Epithelial cell of esophagus (primary cell): Measurements from ENCODE around the gene TNNI2.
"Not testable (repeated sequence)": the region's sequence is repeated elsewhere in the genome, so short reads cannot be mapped to it uniquely, and the experiment has no call there.

Experiments
- DNase-seq: peaks from one replicate; pipeline ENCODE4 v3.0.0; 2010; ENCODE audit warnings: low read depth
- H3K4me3 ChIP-seq: 2 replicates; pipeline ENCODE4 v1.5.1; 2011; ENCODE audit warnings: mild to moderate bottlenecking, low read length, control low read depth
- CTCF ChIP-seq: IDR thresholded peaks from 2 replicates; pipeline ENCODE4 v1.5.1; 2011; ENCODE audit warnings: low read depth, mild to moderate bottlenecking, low read length, control low read depth, inconsistent platforms; ENCODE audit not compliant: insufficient read depth; ENCODE audit errors: missing control alignments

TNNI2 gene

DNA sequence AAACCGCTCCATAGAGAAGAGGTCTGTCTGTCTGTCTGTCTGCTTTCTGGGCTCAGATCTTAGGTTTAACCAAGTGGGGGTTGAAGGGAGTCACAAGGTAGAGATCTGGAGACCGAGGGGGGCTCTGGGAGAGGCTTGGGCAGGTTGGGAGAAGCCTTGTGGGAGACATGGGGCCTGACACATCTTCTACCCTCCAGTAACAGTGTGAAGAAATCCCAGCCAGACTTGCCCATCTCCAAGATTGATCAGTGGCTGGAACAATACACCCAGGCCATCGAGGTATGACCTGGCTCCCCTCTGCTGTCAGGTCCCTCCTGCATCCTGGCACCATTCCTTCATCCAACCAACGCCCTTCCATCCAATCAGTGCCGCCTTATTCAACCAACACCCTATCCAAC lies 45.5 kb downstream of the TNNI2 start:
- no peak overlapping the region for H3K4me3 ChIP-seq
- DNase-seq: no peak
- no peak for TF ChIP-seq CTCF

- not testable (repeated sequence) for DNase-seq, H3K4me3 ChIP-seq
These were observed 47.8 kb downstream of the TNNI2 start for GRCh38 chr11:1886551-1886950.

- TF ChIP-seq CTCF: no peak
- no peak for DNase-seq
- no peak overlapping the region for H3K4me3 ChIP-seq
These were observed 48.9 kb downstream of the TNNI2 start for GRCh38 chr11:1887451-1888346.

- no peak overlapping the region for H3K4me3 ChIP-seq
- no peak for TF ChIP-seq CTCF
- no peak for DNase-seq
These were observed 49.6 kb downstream of the TNNI2 start for GRCh38 chr11:1888347-1888753.

DNA sequence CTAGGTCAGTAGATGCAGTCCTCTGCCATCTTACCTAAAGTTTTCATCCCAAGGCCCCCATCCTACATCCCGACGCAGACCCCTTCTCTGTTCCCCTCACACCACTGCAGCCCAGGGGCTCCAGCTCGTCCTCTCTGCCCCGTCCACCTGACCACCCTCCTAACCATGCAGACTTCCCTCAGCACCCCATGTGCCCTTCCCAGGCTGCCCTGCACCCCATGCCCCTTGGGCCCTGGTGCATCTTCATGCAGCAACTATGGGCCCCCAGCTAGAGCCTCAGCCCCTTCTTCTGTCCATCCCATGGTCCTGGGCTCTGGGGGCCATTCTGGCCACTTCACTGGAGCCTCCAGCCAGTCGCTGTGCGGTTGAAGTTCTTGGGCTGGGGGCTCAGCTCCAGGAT lies 50.0 kb downstream of the TNNI2 start:
- DNase-seq: no peak
- no peak overlapping the region for H3K4me3 ChIP-seq
- no peak for TF ChIP-seq CTCF

GRCh38 chr11:1889224-1889930 lies 50.6 kb downstream of the TNNI2 start:
- DNase-seq: no peak
- no peak overlapping the region for H3K4me3 ChIP-seq
- no peak for TF ChIP-seq CTCF

GRCh38 chr11:1889941-1890855 lies 51.4 kb downstream of the TNNI2 start:
- DNase-seq: no peak
- TF ChIP-seq CTCF: no peak
- no peak overlapping the region for H3K4me3 ChIP-seq
